CD14-positive monocyte (primary cell): ENCODE measurements around the gene PIP5K1B. TPM values are rescaled to one million over a fixed set of nuclear protein-coding genes. Genes with fewer than 3 reads are reported as not detected.

Experiments used
- DNase-seq, 3 donors: peaks; one replicate each; pipeline ENCODE4 v3.0.0-alpha.2; 2011 to 2022
- H2AFZ ChIP-seq: 2 replicates; pipeline ENCODE4 v1.6.0; 2012; ENCODE audit warnings: mild to moderate bottlenecking, low read depth, low read length, inconsistent platforms; ENCODE audit not compliant: insufficient read depth, poor library complexity, severe bottlenecking
- H3K27ac ChIP-seq, 2 donors: 1 replicate in 1 of 2; 2 replicates in 1 of 2; pipeline ENCODE4 v1.5.1; 2012 to 2013; ENCODE audit warnings: low read length in 2 of 2, control low read depth in 1 of 2, inconsistent platforms in 1 of 2, low read depth in 1 of 2, mild to moderate bottlenecking in 1 of 2
- H3K27me3 ChIP-seq, 2 donors: one replicate each; pipeline versions ENCODE4 v1.6.0 to v1.6.1; 2011 to 2013; ENCODE audit warnings: low read length in 2 of 2; ENCODE audit not compliant: control insufficient read depth in 2 of 2, insufficient read depth in 2 of 2
- H3K36me3 ChIP-seq, 2 donors: replicated peaks in 1 of 2; 1 replicate in 1 of 2; 2 replicates in 1 of 2; pipeline versions ENCODE4 v1.5.1 to v1.6.1; 2012 to 2013; ENCODE audit warnings: low read length in 2 of 2, control low read depth in 1 of 2, inconsistent platforms in 1 of 2, mild to moderate bottlenecking in 1 of 2; ENCODE audit not compliant: insufficient read depth in 2 of 2, control insufficient read depth in 1 of 2
- H3K4me1 ChIP-seq, 2 donors: 1 replicate in 1 of 2; 2 replicates in 1 of 2; pipeline versions ENCODE4 v1.5.1 to v1.6.1; 2012 to 2013; ENCODE audit warnings: low read length in 2 of 2, control low read depth in 1 of 2, inconsistent platforms in 1 of 2, mild to moderate bottlenecking in 1 of 2, moderate library complexity in 1 of 2; ENCODE audit not compliant: insufficient read depth in 2 of 2, control insufficient read depth in 1 of 2
- H3K4me2 ChIP-seq: replicated peaks from 2 replicates; pipeline ENCODE3; 2012; ENCODE audit warnings: low read length, moderate library complexity, mild to moderate bottlenecking; ENCODE audit not compliant: poor library complexity, severe bottlenecking; ENCODE audit errors: extremely low read depth
- H3K4me3 ChIP-seq, 3 experiments: fragments of 200-600 bp in 1 of 3; sonication (generic) in 1 of 3; replicated peaks in 1 of 3; 1 replicate in 2 of 3; 2 replicates in 1 of 3; pipeline ENCODE4 v1.5.1; 2011 to 2013; ENCODE audit warnings: low read length in 3 of 3, mild to moderate bottlenecking in 3 of 3, control low read depth in 2 of 3, low read depth in 2 of 3, inconsistent platforms in 1 of 3, moderate library complexity in 1 of 3
- H3K79me2 ChIP-seq: 2 replicates; pipeline ENCODE4 v1.6.0; 2012; ENCODE audit warnings: mild to moderate bottlenecking, control low read depth, inconsistent platforms, low read length, moderate library complexity; ENCODE audit not compliant: insufficient read depth
- H3K9ac ChIP-seq: 2 replicates; pipeline ENCODE4 v1.6.0; 2017; ENCODE audit warnings: low read length, mild to moderate bottlenecking; ENCODE audit not compliant: insufficient read depth, poor library complexity, severe bottlenecking
- H3K9me3 ChIP-seq, 2 donors: replicated peaks in 1 of 2; 1 replicate in 1 of 2; 2 replicates in 1 of 2; pipeline versions ENCODE4 v1.5.1 to v1.6.1; 2012 to 2013; ENCODE audit warnings: low read length in 2 of 2, control low read depth in 1 of 2; ENCODE audit not compliant: control insufficient read depth in 1 of 2, insufficient read depth in 1 of 2
- H4K20me1 ChIP-seq: 2 replicates; pipeline ENCODE4 v1.6.0; 2012; ENCODE audit warnings: mild to moderate bottlenecking, low read length, control low read depth, moderate library complexity; ENCODE audit not compliant: insufficient read depth
- H3K27ac Mint-ChIP-seq, 7 donors: one replicate each; pipeline ENCODE4 v1.8.0; 2020; ENCODE audit warnings: mild to moderate bottlenecking in 7 of 7, mixed read lengths in 7 of 7, moderate library complexity in 6 of 7, inconsistent platforms in 2 of 7
- H3K27me3 Mint-ChIP-seq, 3 donors: one replicate each; pipeline ENCODE4 v1.8.0; 2021 to 2022; ENCODE audit warnings: low read depth in 3 of 3, mild to moderate bottlenecking in 3 of 3, mixed read lengths in 3 of 3, moderate library complexity in 3 of 3, inconsistent platforms in 1 of 3
- H3K36me3 Mint-ChIP-seq, 2 donors: one replicate each; pipeline ENCODE4 v1.8.0; 2020; ENCODE audit warnings: mixed read lengths in 2 of 2, inconsistent platforms in 1 of 2, mild to moderate bottlenecking in 1 of 2
- H3K4me1 Mint-ChIP-seq: one replicate; pipeline ENCODE4 v1.8.0; 2020; ENCODE audit warnings: mild to moderate bottlenecking, mixed read lengths
- H3K4me3 Mint-ChIP-seq, 2 donors: one replicate each; pipeline ENCODE4 v1.8.0; 2020; ENCODE audit warnings: mild to moderate bottlenecking in 2 of 2, mixed read lengths in 2 of 2, moderate library complexity in 1 of 2
- H3K9me3 Mint-ChIP-seq, 7 donors: one replicate each; pipeline ENCODE4 v1.8.0; 2020 to 2022; ENCODE audit warnings: mixed read lengths in 7 of 7, mild to moderate bottlenecking in 6 of 7, moderate library complexity in 6 of 7, inconsistent platforms in 2 of 7
- CTCF ChIP-seq: fragments of 200-600 bp; IDR thresholded peaks from one replicate; pipeline ENCODE4 v1.8.0; 2022; ENCODE audit warnings: antibody characterized with exemption, mild to moderate bottlenecking
- WGBS: methylation state at CpG from one replicate; pipeline ENCODE4 v1.1.5; 2013; ENCODE audit warnings: missing lambda C conversion rate; ENCODE audit not compliant: insufficient coverage; 5-methylcytosine and 5-hydroxymethylcytosine counted together
- intact Hi-C, 2 donors: fragments of 100-400 bp; cut with micrococcal nuclease; formaldehyde crosslinking; loops; one replicate each; pipeline versions ENCODE4 v1.15.0 to v1.15.1; 2023
- polyA plus RNA-seq, 3 donors: library from polyadenylated mRNA; depleted of rRNA in 1 of 3; unstranded in 2 of 3; stranded (reverse) in 1 of 3; fragments of 300-500 nt in 2 of 3; fragments of >200 nt in 1 of 3; fragmentation: Illumina TruSeq in 2 of 3; gene quantifications; 1 replicate in 2 of 3; 2 replicates in 1 of 3; pipeline ENCODE4 v1.2.3, GENCODE V29; 2012 to 2021

Gene PIP5K1B
- polyA plus RNA-seq, 3 donors, result 0.18 to 4.1 (median 0.87) TPM

DNA sequence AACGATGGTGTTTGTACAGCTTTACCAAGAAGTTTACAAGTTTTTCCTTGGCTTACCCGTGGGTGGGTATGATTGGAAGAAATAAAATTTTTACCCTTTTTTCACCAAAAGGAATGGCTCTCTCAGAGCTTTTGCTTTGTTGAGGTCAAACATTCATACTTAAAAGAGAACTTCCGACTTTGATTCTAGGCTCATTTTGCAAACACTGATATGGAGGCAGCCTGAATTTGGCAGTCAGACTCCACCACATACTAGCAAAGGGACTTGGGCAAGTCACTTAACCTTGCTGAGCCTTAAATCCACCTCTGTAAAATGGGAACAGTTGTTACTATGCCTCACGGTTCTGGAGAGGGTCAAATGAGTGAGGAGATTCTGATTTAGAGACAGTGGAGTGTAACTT, 155.4 kb downstream of the PIP5K1B start:
- Histone ChIP-seq H3K9ac (no peak overlapping the region), H3K79me2 (no peaks in the 10 kb centered on the region), H4K20me1 (no peaks in the 10 kb centered on the region), H3K4me3 (no peak overlapping the region), H2AFZ (no peak overlapping the region), H3K27me3 (no peaks in the 10 kb centered on the region), H3K36me3 (peaks cover under 1 to 2% of the 10 kb centered on the region in 2 donors), H3K9me3 (no peaks in the 10 kb centered on the region), H3K27ac (no peak overlapping the region), H3K4me2 (no peak overlapping the region), H3K4me1 (no peaks in the 10 kb centered on the region)
- Mint-ChIP-seq H3K4me3 (no peak overlapping the region), H3K36me3 (peaks cover 4 to 6% of the 10 kb centered on the region in 2 donors), H3K27ac (no peak overlapping the region), H3K9me3 (no peaks in the 10 kb centered on the region), H3K27me3 (no peaks in the 10 kb centered on the region), H3K4me1 (peaks cover 4% of the 10 kb centered on the region)
- intact Hi-C loops, result no loop called here
- no peak for DNase-seq
- no peak for TF ChIP-seq CTCF
- WGBS, result 100% methylated on average over 1 of the region's 4 CpGs

DNA sequence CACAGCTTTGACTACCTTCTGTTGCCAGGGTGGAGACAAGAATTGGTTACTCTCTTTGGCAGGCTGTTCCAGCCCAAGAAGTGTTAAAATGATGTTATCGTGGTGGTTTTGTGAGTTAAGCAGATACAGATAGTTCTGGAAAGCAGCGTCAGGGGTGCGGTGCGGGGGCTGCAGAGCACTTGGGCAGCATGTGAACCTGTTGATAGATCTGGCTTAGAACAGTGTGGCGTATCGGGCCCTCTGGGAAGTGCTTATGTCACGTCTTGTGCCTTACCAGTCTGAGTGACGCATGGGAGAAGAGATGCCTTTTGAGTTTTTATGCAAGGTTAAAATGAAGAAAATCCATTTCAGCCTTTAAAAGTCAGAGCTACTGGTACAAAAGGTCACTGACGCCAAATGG, 156.4 kb downstream of the PIP5K1B start:
- no peak overlapping the region for H3K4me3 ChIP-seq
- Mint-ChIP-seq H3K9me3 (no peaks in the 10 kb centered on the region), H3K27me3 (no peaks in the 10 kb centered on the region), H3K4me1 (no peaks in the 10 kb centered on the region), H3K4me3 (no peak overlapping the region), H3K27ac (no peak overlapping the region), H3K36me3 (peaks cover 9 to 10% of the 10 kb centered on the region in 2 donors)
- no peak overlapping the region for H2AFZ ChIP-seq
- intact Hi-C loops, result no loop called here
- H3K79me2 ChIP-seq, result no peaks in the 10 kb centered on the region
- H4K20me1 ChIP-seq, result no peaks in the 10 kb centered on the region
- peaks cover 2 to 6% of the 10 kb centered on the region in 2 donors for H3K36me3 ChIP-seq
- 97% methylated on average over 9 of the region's 9 CpGs for WGBS
- no peak overlapping the region for H3K4me2 ChIP-seq
- H3K4me1 ChIP-seq, result no peaks in the 10 kb centered on the region
- H3K27ac ChIP-seq, result no peak overlapping the region
- no peak overlapping the region for H3K9ac ChIP-seq
- H3K27me3 ChIP-seq, result no peaks in the 10 kb centered on the region
- TF ChIP-seq CTCF, result no peak
- H3K9me3 ChIP-seq, result no peaks in the 10 kb centered on the region
- DNase-seq, result no peak
